OCI-LY3 (cell line): ENCODE measurements around the gene E2F6.

Experiments used
- CTCF ChIP-seq: fragments of 200-600, 300-600 bp; sonication (generic); IDR thresholded peaks from 2 replicates; pipeline ENCODE4 v1.5.1; 2014; ENCODE audit warnings: antibody characterized with exemption, low read length, low read depth
- EZH2phosphoT487 ChIP-seq: fragments of 200-600 bp; shearing (Covaris generic); IDR thresholded peaks from 2 replicates; pipeline ENCODE4 v1.6.1; 2018; ENCODE audit warnings: antibody characterized with exemption, mixed run types, low read depth

- TF ChIP-seq CTCF (no peak), EZH2phosphoT487 (no peak)
Observed at GRCh38 chr2:11483806-11484617, 18.1 kb upstream of the E2F6 start.
